Ovary (tissue), 9 donors: Measurements from ENCODE around the gene RFPL1. TPM values are rescaled to one million over a fixed set of nuclear protein-coding genes. Genes with fewer than 3 reads are reported as not detected.
"Not testable (repeated sequence)": the region's sequence is repeated elsewhere in the genome, so short reads cannot be mapped to it uniquely, and the experiment has no call there.

Experiments
- DNase-seq, 5 donors: peaks; one replicate each; pipeline ENCODE4 v3.0.0-alpha.2; 2019 to 2020
- H3K27ac ChIP-seq, 2 donors: fragments of 200-600 bp; one replicate each; pipeline versions ENCODE4 v1.5.1 to v1.8.0; 2019 to 2022
- H3K27me3 ChIP-seq: fragments of 200-600 bp; one replicate; pipeline ENCODE4 v1.8.0; 2022
- H3K36me3 ChIP-seq: fragments of 200-600 bp; sonication (generic); one replicate; pipeline ENCODE4 v1.5.1; 2019
- H3K4me1 ChIP-seq: one replicate; pipeline ENCODE4 v1.8.1; 2013; ENCODE audit warnings: mild to moderate bottlenecking, moderate library complexity; ENCODE audit not compliant: insufficient read depth
- H3K4me3 ChIP-seq: fragments of 200-600 bp; sonication (generic); one replicate; pipeline ENCODE4 v1.5.1; 2017
- H3K9me3 ChIP-seq, 2 donors: fragments of 200-600 bp in 1 of 2; sonication (generic) in 1 of 2; one replicate each; pipeline versions ENCODE4 v1.5.1 to v1.8.1; 2013 to 2019; ENCODE audit warnings: mild to moderate bottlenecking in 1 of 2, moderate library complexity in 1 of 2
- CTCF ChIP-seq, 3 donors: fragments of 450-650 bp in 2 of 3; fragments of 200-600 bp in 1 of 3; IDR thresholded peaks; one replicate each; pipeline versions ENCODE4 v1.5.1 to v1.8.0; 2016 to 2022; ENCODE audit warnings: antibody characterized with exemption in 3 of 3, mild to moderate bottlenecking in 1 of 3
- EP300 ChIP-seq: sonication (generic); formaldehyde crosslinking; IDR thresholded peaks from one replicate; pipeline ENCODE4 v1.6.1; 2017; ENCODE audit warnings: antibody characterized with exemption
- POLR2A ChIP-seq: fragments of 450-650 bp; IDR thresholded peaks from one replicate; pipeline ENCODE4 v1.6.1; 2017; ENCODE audit warnings: antibody characterized with exemption, mild to moderate bottlenecking, moderate library complexity
- WGBS, 3 donors: extraction: QIAGEN DNeasy Blood & Tissue Kit in 1 of 3; methylation state at CpG; one replicate each; pipeline versions ENCODE4 v1.1.5 to v1.1.7; 2013 to 2017; 5-methylcytosine and 5-hydroxymethylcytosine counted together
- intact Hi-C, 4 donors: fragments of 100-400 bp; cut with DNase I; formaldehyde crosslinking; loops; one replicate each; pipeline versions ENCODE4 v1.11.0 to v1.15.1; 2022 to 2023
- polyA plus RNA-seq, 2 donors: library from polyadenylated mRNA; stranded (reverse); fragments of 200-250 nt in 1 of 2; fragments of 350-450 nt in 1 of 2; fragmentation: Illumina TruSeq in 1 of 2; extraction: RNeasy Lipid Tissue Mini Kit (QIAGEN cat#74804) in 1 of 2; gene quantifications; one replicate each; pipeline ENCODE4 v1.2.3, GENCODE V29; 2013 to 2014
- total RNA-seq, 7 donors: library from RNA; depleted of rRNA in 2 of 7; stranded (reverse); fragments of >200 nt in 2 of 7; fragmentation: NEBNext Ultra II Directional in 3 of 7; extraction: Animal tissue kit (Norgen Biotek cat#: 25700) in 3 of 7; gene quantifications; one replicate each; pipeline versions ENCODE4 v1.1.0 to v1.2.4, GENCODE V29; 2016 to 2023
- donor health status: DM: no; HTN: no; CAD: no; lungs with moderate emphysema.
- donor health status: DM: no; HTN: no; CAD: no.
- donor health status: Bipolar disorder and iron deficiency.
- donor health status: DM: yes; HTN: yes; CAD: no.
- donor health status: DM: no; HTN: no; CAD: no.
- donor health status: DM: yes; HTN: yes; CAD: no.

RFPL1 gene
- total and polyA plus RNA-seq, 9 donors = not detected

DNA sequence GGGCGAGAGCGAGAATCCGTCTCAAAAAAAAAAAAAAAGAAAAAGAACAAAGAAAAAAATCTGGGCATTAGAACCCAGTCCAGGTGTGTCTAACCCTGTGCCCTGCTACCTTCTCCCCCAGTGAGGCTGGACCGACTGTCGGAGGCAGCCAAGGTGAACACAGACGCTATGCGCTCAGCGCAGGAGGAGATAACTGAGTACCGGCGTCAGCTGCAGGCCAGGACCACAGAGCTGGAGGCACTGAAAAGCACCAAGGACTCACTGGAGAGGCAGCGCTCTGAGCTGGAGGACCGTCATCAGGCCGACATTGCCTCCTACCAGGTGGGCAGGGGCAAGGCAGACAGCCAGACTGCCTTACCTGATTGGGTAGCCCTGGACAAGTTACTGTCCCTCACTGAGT lies 44.9 kb downstream of the RFPL1 start:
- H3K36me3 ChIP-seq = no peaks in the 10 kb centered on the region
- TF ChIP-seq POLR2A (no peak), EP300 (no peak), CTCF (IDR thresholded peaks at IDR 0.05) (no peak)
- intact Hi-C loops = no loop called here
- no peak overlapping the region for H3K4me3 ChIP-seq
- 91 to 95% (median 92%) methylated on average over 13 of the region's 13 CpGs for WGBS, 3 donors
- H3K27ac ChIP-seq = no peak overlapping the region
- no peaks in the 10 kb centered on the region for H3K9me3 ChIP-seq
- no peaks in the 10 kb centered on the region for H3K27me3 ChIP-seq
- peaks cover 30% of the 10 kb centered on the region for H3K4me1 ChIP-seq
- no peak for DNase-seq

GRCh38 chr22:29484642-29485041 lies 46.3 kb downstream of the RFPL1 start:
- Histone ChIP-seq H3K4me1 (peaks cover 21% of the 10 kb centered on the region), H3K27me3 (no peaks in the 10 kb centered on the region), H3K36me3 (no peaks in the 10 kb centered on the region), H3K9me3 (no peaks in the 10 kb centered on the region), H3K4me3 (no peak overlapping the region), H3K27ac (no peak overlapping the region)
- DNase-seq = no peak
- TF ChIP-seq POLR2A (no peak), EP300 (no peak), CTCF (IDR thresholded peaks at IDR 0.05) (no peak)
- intact Hi-C loops = no loop called here
- WGBS, 3 donors = 93 to 95% (median 95%) methylated on average over 3 of the region's 3 CpGs

DNA sequence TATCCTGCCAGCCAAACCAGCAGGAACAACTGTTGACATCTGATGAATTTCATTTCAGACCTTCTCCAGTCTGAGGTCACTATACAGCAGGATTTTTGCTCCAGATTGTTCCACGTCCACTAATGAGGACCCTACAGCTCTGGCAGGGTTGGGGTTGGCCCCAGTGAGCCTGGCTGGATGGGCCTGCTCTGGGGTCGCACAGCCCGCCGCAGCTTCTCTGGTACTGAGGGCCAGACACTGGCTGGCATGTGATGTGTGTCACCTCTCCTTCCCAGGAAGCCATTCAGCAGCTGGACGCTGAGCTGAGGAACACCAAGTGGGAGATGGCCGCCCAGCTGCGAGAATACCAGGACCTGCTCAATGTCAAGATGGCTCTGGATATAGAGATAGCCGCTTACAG lies 47.1 kb downstream of the RFPL1 start:
- intact Hi-C loops = no loop called here
- DNase-seq = no peak
- 86 to 96% (median 94%) methylated on average over 8 of the region's 8 CpGs for WGBS, 3 donors
- Histone ChIP-seq H3K4me3 (no peak overlapping the region), H3K4me1 (peaks cover 16% of the 10 kb centered on the region), H3K36me3 (no peaks in the 10 kb centered on the region), H3K27me3 (no peaks in the 10 kb centered on the region), H3K9me3 (no peaks in the 10 kb centered on the region), H3K27ac (no peak overlapping the region)
- TF ChIP-seq EP300 = no peak
- TF ChIP-seq POLR2A = no peak
- TF ChIP-seq CTCF (IDR thresholded peaks at IDR 0.05) = no peak

DNA sequence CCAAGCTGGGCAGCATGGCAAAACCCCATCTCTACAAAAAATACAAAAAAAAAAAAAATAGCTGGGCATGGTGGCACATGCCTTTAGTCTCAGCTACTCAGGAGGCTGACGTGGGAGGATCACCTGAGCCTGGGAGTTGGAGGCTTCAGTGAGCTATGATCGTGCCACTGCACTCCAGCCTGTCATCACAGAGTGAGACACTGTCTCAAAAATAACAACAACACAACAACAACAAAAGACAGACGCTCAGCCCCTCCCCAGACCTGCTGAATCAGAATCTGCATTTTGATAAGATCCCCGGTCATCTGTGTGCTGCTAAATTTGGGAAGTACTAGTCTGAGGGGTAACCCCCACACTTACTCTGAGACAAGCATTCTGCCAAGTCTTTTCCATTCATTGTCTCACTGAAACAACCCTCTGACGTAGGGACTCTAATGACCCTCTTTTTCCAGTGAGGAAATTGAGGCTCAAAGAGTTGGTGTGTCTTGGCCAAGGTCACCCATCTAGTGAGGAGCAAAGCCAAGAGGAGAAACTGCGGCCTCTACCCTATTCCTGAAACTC lies 49.1 kb downstream of the RFPL1 start:
- intact Hi-C loops = no loop called here
- DNase-seq = no peak
- Histone ChIP-seq H3K36me3 (no peaks in the 10 kb centered on the region), H3K4me3 (no peak overlapping the region), H3K9me3 (no peaks in the 10 kb centered on the region), H3K27ac (no peak overlapping the region), H3K4me1 (peaks cover 3% of the 10 kb centered on the region), H3K27me3 (no peaks in the 10 kb centered on the region)
- WGBS, 3 donors = 88 to 92% (median 90%) methylated on average over 6 of the region's 6 CpGs
- no peak for TF ChIP-seq EP300
- TF ChIP-seq POLR2A = no peak
- no peak for TF ChIP-seq CTCF (IDR thresholded peaks at IDR 0.05)

- H3K9me3 ChIP-seq, H3K4me1 ChIP-seq, intact Hi-C loops, H3K36me3 ChIP-seq, H3K27ac ChIP-seq, DNase-seq, H3K4me3 ChIP-seq, H3K27me3 ChIP-seq: not testable (repeated sequence)
- WGBS, 3 donors = 77 to 91% (median 87%) methylated on average over 8 of the region's 8 CpGs
These were observed 50.9 kb downstream of the RFPL1 start for GRCh38 chr22:29489127-29489780.
